DND-41 (cell line): Measurements from ENCODE around the gene BBS10.

Experiments
- CTCF ChIP-seq: IDR thresholded peaks from 2 replicates; pipeline ENCODE4 v1.5.1; 2012; ENCODE audit warnings: borderline replicate concordance, low read length, moderate library complexity, mild to moderate bottlenecking; ENCODE audit not compliant: poor library complexity, severe bottlenecking; ENCODE audit errors: extremely low read depth
- EZH2 ChIP-seq: IDR thresholded peaks from 3 replicates; pipeline ENCODE4 v1.6.1; 2012; ENCODE audit warnings: borderline replicate concordance, low read depth, mild to moderate bottlenecking, moderate library complexity, low read length, inconsistent platforms; ENCODE audit not compliant: severe bottlenecking

GRCh38 chr12:76310110-76310509 lies 38.1 kb downstream of the BBS10 start:
- TF ChIP-seq CTCF: no peak
- TF ChIP-seq EZH2: no peak
